GM19043 (cell line): ENCODE measurements around the gene USP11.

ENCODE experiments used
- ATAC-seq: cut with Tn5 transposase; IDR thresholded peaks from one replicate; pipeline ENCODE4 v1.9.1; 2021; ENCODE audit warnings: low read depth; ENCODE audit not compliant: unreplicated experiment

USP11 gene

GRCh38 chrX:47202316-47202715 is 30.5 kb upstream of the USP11 start:
- ATAC-seq: no peak

GRCh38 chrX:47202877-47203276 is 29.9 kb upstream of the USP11 start:
- no peak for ATAC-seq

GRCh38 chrX:47204970-47205369 is 27.8 kb upstream of the USP11 start:
- no peak for ATAC-seq

GRCh38 chrX:47206316-47206715 is 26.5 kb upstream of the USP11 start:
- no peak for ATAC-seq

- ATAC-seq: no peak
Observed at GRCh38 chrX:47208108-47208507, 24.7 kb upstream of the USP11 start.

- ATAC-seq: no peak
Observed at GRCh38 chrX:47209508-47210238, 23.1 kb upstream of the USP11 start.

GRCh38 chrX:47210661-47211425 is 22.0 kb upstream of the USP11 start:
- ATAC-seq: no peak

GRCh38 chrX:47212381-47213293 is 20.2 kb upstream of the USP11 start:
- no peak for ATAC-seq

GRCh38 chrX:47214435-47215077 is 18.3 kb upstream of the USP11 start:
- ATAC-seq: no peak

GRCh38 chrX:47215291-47215900 is 17.4 kb upstream of the USP11 start:
- ATAC-seq: no peak

- no peak for ATAC-seq
Observed at GRCh38 chrX:47216393-47216925, 16.4 kb upstream of the USP11 start.

- ATAC-seq: no peak
Observed at GRCh38 chrX:47217121-47217851, 15.5 kb upstream of the USP11 start.

GRCh38 chrX:47217852-47218279 is 14.9 kb upstream of the USP11 start:
- peak; percentile 89 for ATAC-seq

- peak; percentile 34 for ATAC-seq
Observed at GRCh38 chrX:47218280-47218919, 14.4 kb upstream of the USP11 start, which contains the start of gene CDK16. CDK16 (plus strand) TSS chrX:47218681; CDS start chrX:47223558, 4,877 bp downstream.

- ATAC-seq: no peak
Observed at GRCh38 chrX:47218920-47219815, 13.6 kb upstream of the USP11 start.

- no peak for ATAC-seq
Observed at GRCh38 chrX:47221756-47222155, 11.1 kb upstream of the USP11 start.

GRCh38 chrX:47222751-47223350 is 10.0 kb upstream of the USP11 start:
- ATAC-seq: no peak
